Eye (tissue), 1 donor: Measurements from ENCODE around the gene DRG2.

Experiments used
- DNase-seq: peaks from one replicate; pipeline ENCODE4 v3.0.0-alpha.2; 2015

Gene DRG2

DNA sequence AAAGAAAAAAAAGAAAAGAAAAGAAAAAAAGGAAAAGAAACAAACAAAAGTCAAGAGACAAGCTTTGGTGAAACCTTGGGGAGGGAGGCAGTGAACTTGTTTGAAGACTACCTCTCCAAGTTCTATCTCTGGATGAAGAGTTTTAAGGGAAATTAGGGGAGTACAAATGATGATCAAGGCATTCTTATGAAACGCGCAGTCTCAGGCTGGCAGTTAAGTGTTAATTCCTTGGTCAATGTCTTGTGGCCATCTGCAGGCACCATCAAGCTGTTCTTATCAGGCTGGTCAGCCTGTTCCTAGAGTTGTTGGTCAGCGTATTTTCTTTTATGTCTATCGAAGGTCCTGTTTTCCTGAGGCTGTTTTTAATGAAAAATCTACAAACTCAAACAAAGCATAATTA is 8.2 kb upstream of the DRG2 start:
- DNase-seq = no peak

DNA sequence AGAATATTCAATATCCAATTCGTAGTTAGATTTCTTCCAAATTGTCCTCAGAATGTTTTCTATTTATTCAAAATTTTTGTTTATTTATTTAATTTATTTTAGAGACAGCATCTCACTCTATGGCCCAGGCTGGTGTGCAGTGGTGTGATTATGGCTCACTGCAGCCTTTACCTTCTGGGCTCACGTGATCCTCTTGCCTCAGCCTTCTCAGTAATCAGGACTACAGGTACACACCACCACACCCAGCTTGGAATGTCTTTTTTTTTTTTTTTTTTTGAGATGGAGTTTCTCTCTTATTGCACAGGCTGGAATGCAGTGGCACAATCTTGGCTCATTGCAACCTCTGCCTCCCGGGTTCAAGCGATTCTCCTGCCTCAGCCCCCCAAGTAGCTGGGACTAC is 3.5 kb upstream of the DRG2 start:
- DNase-seq = no peak

DNA sequence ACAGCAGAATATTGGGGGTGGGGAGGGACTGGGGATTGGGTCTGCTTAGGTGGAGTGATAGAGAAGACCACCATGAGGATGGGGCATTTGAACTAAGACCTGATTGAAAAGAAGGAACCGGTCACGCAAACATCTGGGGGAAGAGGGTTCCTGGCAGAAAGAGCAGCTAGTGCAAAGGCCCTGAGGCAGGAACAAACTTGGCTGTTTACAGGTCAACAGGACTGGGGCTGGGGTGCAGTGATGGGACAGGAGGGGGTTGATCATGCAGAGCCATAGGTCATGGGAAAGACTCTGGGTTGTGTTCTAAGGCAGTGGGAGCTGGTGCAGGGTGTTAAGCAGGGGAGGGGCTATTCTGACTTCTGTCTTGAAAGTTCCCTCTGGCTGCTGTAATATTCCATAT is 1.9 kb downstream of the DRG2 start:
- DNase-seq = no peak

DNA sequence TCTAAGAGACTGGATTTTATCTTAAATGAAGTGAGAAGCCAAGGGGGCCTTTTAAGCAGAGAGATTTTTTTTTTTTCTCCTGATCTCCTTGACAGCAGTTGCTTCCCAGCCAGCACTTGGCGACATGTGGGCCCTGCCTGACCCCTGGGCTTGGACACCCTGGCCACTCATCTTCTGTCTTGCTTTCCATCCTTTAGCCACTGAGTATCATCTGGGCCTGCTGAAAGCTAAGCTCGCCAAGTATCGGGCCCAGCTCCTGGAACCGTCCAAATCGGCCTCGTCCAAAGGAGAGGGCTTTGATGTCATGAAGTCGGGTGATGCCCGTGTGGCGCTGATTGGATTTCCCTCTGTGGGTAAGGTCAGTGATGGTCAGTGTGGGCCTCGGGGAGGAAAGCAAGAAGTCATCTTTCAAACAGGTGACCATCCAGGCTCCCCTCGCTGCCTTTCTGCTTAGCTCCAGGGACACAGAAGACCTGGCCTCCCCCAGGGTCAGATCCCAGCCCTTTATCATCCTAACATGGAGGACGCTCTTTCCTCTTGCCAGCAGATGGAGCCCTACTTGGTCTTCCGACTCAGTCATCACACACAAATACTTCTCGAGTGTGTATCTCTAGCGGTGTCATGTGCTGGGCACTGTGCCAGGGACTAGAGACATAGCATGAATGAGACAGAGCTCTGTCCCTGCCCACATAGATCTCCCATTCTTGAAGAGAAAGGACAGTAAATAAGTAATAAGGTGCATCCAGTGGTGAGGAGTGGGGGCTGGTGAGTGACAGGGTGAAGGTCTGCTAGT is 6.1 kb downstream of the DRG2 start:
- no peak for DNase-seq

DNA sequence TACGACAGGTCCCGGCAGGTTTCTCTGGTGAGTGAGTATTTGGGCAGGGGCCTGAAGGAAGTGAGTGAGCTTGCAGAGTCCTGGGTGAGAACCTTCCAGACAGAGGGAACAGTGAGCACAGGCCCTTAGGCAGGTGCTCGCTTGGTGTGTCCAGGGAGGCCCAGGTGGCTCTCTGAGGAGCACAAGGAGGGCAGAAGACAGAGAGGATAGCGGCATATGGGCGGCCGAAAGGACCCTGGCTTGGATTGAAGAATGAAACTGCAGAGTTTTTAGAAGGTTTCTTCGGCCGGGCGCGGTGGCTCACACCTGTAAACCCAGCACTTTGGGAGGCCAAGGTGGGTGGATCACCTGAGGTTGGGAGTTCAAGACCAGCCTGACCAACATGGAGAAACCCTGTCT is 6.7 kb downstream of the DRG2 start:
- no peak for DNase-seq

DNA sequence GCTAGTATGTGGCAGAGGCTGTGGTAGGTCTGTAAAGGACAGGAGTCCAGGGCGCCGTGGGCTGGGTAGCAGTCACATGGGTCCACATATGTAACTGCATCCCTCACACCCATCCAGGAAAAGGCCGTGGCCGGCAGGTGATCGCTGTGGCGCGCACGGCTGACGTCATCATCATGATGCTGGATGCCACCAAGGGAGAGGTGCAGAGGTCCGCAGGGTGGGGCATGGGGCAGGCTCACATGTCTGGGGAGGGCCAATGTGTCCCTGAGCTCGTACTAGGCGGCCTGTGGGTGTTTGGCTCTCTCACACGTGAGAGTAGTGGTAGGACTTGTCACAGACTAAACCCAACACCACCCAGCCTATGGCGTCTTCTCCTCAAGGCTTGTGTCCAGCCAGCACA is 11.8 kb downstream of the DRG2 start:
- no peak for DNase-seq

DNA sequence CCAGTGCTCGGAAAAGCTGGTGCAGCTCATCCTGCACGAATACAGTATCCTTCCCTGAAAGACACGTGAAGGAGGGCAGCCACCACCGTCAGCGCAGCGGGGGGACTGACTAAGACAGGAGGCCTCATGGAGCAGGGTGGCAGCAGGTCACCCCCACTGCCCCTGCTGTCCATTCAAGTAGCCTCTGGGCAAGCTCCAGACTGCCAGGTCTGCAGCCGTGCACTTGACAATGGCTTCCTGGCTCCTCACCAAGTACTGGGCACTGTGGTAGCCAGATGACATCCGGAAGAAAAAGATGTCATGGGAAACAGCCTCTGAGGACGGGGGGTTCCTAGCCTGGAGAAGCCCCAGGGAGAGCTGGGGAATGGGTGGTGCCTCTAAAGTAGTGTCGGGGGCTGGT is 12.9 kb downstream of the DRG2 start:
- DNase-seq = no peak

DNA sequence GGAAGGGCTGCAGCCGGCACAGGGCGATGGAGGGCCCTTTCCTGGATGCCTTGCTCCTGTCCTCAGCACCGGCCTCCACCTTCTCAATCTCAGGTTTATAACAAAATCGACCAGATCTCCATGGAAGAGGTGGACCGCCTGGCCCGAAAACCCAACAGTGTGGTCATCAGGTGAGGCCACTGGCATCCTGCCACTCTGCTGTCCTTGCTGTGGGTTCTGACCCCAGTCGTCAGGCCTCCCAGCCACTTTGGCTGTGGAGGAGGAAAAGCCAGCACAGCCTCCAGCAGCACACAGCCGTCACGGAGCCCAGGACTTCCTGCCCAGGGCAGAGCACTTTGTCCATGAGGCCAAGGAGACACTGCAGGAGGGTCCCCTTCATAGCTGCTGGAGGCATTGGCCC is 14.1 kb downstream of the DRG2 start:
- no peak for DNase-seq

DNA sequence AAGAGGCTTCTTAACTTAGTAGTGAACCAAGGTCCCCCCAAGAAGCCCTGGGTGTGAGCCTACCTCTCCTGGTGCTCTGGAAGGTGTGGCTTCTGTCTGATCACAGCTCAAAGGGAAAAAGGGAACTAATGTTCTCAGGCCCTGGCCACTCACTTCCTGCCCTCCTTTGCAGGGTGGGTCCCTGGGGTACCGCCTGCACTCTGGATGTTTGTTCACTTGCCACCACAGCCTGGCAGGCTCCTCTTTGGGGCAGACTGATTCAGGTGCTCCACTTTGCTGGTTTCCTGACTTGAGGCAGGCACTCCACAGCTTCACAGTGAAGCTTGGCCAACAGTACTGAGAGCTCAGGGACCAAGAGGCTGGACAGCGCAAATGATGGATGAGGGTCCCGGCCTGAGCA is 14.9 kb downstream of the DRG2 start:
- DNase-seq = no peak

DNA sequence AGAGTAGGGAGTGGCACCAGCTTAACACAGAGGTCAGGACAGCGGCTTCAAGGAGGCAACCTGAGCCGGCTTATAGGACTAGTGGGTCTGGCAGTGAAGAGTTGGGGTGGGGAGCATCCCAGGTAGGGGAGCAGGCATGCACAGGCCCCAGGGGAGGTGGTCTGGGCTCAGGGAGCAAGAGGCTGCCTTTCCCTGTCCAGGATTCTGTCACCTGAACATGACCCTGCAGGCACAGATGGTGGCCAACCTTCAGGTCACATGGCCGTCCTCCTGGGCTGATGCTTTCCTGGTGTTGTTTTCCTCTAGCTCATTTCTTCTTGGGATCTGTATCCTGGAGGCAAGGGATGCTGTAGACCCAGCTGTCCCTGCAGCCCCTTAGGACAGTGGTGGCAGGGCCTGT is 17.3 kb downstream of the DRG2 start:
- no peak for DNase-seq

DNA sequence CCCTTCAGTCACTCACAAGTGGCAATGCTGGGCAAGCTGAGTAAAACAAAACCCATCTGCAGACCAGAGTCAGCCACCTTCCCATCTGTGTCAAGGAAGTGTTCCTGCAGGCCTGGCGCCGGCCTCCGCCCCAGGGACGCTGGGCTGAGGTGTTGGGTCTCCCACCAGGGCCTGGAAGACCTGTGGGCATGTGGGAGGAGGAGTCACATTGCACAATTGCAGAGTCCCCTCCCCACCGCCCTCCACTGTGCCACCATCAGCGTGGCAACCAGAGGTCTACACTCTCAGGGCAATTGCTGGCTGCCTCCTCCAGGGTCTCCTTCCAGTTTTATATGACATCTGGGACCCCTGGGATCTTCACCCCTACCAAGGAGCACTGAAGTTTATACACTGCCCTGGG is 17.8 kb downstream of the DRG2 start:
- no peak for DNase-seq

DNA sequence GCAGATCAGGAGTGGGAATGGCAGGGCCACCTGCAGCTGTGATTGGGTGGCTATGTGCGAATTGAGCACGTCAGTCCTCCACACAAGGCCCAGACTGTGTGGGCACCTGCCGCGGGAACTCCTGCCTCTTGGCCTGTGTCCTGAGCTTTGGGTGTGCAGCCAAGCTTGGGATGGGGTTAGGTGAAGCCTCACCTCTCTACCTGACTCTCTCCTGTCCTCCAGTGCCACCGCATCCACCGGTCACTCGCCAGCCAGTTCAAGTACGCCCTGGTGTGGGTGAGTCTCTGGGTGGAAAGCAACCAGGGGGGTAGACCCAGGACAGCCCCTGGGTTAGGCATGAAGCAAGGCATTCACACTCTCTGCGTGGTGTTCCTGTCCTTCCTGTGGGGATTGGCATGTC is 18.5 kb downstream of the DRG2 start:
- DNase-seq = no peak

DNA sequence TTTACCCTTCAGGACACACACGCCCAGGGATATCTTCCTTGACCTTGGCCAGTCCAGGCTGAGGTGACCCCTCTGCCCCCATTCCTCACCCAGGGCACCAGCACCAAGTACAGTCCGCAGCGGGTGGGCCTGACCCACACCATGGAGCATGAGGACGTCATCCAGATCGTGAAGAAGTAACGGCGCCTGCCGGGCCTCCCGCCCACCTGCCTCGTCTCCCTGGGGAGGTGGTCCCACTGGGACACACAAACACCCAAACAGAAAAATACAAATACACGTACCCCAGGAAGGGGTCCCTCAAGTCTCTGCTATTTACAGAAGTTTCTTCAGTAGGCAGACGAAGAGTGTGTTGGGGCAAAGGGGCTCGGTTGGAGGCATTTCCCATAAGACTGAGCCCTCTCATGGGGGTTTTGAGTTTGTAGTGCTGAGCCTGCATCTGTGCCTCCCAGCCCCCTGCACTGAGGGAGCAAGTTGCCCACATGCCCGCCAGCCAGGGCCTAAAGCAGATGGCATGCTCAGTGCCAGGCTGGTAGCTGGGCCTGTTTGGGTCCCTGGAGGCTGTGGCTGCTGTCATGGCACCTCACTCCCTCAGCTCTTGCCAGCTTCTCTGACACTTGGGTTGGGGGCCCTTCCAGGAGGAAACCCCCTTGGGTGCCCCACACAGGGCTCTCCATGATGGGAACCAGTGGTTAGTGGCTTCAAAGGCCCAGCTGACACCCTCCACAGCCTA is 19.5 kb downstream of the DRG2 start:
- DNase-seq = no peak

DNA sequence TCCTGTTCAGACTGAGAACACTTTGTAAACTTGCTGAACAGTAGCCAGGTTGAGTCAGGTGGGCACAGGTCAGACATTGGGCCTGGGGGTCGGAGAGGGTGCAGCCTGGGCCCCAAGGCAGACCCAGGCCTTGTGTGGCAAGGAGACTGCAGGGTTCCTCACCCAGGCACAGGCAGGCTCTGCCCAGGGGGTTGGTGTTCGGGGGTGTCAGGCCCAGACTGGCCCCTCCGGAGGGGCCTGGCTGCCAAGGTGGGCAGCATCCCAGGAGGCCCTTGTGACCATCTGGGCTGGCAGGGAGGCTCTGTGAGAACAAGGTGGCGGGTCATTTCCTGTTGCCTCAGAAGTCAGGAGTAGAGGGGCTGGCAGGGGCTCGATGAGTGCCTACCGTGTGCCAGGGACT is 20.2 kb downstream of the DRG2 start:
- DNase-seq = no peak

DNA sequence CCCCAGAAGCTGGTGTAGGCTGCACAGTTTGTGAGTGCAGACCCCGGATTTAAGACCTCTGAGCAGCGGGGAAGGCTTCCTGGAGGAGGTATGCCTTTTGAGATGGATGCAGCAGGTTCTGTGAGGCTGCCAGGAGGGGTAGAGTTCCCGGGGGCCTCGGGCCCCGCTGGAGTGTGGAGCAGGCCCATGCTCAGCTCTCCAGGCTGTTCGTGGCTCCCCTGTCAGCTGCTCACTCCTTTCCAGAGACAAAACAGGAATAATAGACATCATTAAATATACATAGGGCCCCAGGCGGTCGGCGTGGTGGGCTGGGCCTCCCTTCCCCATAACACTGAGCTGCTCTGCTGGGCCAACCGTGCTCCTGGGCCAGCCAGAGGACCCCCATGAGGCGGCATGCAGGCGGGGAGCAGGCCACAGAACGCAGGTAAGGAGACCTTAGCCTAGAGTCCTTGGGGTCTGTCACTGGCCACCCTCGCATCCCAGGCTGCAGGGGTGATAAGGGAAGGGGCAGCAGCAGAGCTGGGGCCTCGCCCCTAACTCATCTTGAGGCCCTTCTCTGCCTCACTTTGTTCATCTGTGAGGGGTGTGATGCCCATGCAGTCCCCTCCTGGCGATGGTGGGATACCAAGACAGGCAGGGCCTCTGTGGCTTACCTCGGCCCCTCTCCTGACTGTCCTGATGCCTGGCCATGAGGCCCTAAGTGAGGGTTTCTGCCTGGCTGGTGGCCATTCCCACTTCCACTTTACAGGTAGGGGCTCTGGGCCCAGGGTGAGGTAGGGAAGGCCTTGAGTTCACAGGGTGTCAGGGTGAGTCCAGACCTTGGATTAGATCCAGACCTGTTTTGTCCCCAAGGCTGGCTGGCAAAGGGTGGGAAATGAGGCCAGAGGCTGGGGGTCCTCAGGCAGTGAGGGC is 20.9 kb downstream of the DRG2 start, which contains the start of gene MYO15A:
TSS of gene MYO15A (plus strand) at position 356 of the 912 bp plus-strand sequence. CDS start 10,045 bp downstream, outside the sequence.
- DNase-seq = peak; percentile 70

DNA sequence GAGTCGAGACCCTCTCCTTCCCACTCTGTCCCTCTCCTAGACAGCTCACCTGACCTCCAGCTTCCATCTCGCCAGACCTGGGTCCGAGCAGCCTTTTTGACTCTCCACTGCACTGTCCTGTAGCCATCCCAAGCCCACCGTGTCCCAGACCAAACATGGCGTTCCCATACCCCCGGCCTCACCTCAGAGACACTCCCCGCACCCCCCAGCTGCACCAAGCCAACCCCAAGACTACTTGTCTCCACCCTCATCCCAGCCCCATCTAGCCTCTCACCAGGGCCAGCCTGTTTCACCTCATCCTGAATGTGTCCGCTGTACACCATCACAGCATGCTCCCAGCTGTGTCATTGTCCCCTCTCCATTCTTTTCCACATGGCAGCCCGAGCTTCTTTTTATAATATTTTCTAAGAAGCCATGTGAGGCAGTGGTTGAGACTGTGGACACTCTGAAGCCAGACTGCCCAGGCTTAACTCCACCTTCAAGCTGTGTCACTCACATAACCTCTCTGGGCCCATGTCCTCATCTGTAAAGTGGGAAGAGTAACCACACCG is 22.3 kb downstream of the DRG2 start:
- no peak for DNase-seq

DNA sequence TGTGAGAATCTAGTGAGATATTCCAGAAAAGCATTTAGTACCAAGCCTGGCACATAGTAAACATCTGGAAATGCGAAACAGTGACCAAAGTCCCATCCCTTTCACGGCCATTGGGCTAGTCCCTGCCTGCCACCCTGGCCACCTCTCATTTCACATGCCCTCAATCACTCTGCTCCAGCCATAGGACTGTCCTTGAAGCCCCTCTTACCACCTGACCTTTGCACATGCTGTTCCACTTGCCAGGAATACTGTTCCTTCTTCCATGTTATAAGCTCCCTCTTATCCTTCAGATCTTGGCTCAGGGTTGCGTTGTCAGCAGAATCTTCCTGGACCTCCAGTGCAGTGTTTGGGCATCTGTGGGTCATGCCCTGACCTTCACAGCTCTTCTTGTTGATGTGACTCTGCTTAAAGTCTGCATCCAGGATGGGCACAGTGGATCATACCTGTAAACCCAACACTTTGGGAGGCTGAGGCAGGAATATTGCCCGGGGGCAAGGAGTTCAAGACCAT is 22.9 kb downstream of the DRG2 start:
- no peak for DNase-seq

DNA sequence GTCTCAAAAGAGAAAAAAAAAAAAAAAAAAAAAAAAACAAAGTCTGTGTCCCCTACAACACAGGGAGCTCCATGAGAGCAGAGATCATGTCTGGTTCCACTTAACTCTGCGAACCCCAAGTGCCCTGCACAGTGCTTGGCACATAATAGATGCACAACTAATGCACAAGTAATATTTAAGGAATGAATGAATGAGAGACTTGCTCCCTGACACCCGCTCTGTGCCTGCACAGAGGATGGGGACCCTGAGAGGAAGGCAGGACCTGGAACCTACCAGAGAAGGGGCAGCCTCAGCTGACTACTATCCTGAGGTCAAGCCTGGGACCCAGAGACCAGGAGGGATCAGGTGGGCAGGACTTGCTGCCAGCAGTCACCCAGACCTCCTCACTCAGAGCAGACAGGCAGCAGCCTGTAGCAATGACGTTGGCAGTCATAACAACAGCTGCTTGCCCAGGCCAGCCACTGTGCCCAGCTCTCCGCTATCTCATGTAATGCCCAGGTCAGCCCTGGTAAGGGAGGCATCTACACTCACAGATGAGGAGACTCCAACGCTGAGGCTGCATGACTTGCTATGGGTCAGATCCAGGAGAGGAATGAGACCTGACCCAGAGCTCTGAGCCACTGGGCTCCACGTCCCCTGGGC is 23.7 kb downstream of the DRG2 start:
- DNase-seq = no peak

DNA sequence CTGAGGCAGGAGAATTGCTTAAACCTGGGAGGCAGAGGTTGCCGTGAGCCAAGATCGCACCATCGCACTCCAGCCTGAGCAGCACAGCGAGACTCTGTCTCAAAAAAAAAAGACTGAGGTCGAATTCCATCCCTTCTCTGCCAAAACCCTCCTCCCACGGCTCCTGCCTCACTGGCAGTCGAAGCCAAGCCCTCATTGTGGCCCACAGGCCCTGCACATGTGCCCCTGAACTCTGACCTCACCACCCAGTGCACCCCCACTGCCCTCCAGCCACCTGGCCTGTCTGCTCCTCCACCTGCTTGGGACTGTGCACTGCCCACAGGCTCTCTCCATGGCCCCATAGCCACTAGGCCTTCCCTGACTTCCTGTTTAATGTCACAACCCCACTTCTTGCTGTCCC is 27.8 kb downstream of the DRG2 start:
- no peak for DNase-seq

DNA sequence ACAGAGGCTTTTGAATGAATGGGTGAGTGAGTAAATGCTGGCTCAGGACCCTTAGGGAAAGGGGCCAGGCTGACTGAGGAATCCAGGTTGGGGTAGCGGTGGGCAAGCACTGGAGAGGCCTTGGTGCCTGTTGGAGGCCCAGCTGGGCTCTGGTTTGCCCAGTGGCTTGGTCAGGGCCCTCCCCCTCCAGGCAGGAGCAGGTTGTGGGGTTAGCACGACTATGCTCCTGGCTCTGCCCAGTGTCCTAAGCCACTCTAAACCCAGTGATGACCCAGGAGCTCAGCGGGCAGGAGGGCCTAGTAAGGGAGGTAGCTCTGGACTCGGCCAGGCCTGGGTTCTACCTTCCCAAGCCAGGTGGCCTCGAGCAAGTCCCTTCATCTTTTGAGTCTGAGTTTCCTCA is 28.3 kb downstream of the DRG2 start:
- no peak for DNase-seq

DNA sequence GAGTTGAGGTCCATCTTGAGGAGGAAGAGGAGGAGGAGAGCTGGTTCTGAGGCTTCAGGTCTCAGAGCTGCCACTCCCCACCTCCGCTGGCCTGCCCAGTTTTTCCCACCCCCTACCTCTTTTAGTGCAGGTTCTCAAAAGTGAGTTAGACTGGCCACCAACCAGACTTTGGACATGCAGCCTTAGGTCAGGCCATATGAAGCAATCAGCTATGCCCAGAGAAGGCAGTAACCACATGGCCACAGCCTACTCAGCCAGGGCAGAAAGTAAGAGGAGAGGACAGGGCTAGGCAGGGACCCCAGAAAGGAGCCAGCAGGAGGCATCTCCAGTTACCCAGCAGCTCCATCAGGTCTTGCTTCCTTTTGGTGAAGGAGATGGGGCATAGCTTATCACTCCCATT is 29.8 kb downstream of the DRG2 start:
- no peak for DNase-seq
